GM11168 (cell line): Measurements from ENCODE around the gene FCMR.

Source experiments
- in situ Hi-C: fragments of 300-500 bp; cut with MboI; formaldehyde crosslinking; loops from one replicate; pipeline ENCODE4 v1.12.0; 2022; ENCODE audit warnings: low sequenced_read_pairs; ENCODE audit not compliant: unreplicated experiment

Gene FCMR

DNA sequence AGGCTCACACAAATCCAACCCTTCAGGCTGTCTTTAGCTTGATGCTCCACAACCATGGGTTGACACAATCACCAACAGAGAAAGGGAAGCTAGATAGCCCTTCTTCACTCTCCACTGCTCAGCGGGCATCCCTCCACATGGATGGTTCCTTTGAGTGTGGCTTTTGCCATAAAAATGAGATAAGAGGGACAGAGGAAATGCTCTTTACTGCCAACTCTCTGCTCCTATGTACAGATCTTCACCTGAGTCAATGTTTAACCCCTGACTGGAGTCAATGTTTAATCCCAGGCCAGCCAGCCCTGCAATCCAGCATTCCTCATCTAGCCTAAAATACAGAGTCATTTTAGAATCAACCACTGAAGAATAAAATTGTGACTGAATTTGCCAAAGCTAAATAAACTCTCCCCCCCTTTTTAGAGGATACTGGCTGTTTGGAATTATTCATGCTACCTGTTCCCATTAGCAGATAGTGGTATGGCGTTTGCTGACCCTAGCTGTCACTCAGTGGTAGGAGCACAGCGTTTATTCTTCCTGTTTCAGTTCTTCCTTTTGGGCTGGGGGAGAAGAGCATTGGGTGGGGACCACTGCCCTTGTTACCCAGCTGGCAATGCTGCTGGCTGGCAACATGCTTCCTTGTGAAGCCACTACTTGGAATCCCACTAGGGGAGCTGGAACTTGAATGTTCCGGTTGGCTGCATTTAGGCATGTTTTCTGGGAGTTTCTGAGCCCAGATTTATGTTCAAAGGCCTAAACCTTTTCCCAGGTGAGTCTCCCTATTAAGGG is 29.8 kb upstream of the FCMR start:
- in situ Hi-C loops = no loop called here

GRCh38 chr1:206949641-206950040 is 27.9 kb upstream of the FCMR start:
- in situ Hi-C loops = no loop called here

- in situ Hi-C loops = no loop called here
These were observed 27.5 kb upstream of the FCMR start for GRCh38 chr1:206949208-206949607.

DNA sequence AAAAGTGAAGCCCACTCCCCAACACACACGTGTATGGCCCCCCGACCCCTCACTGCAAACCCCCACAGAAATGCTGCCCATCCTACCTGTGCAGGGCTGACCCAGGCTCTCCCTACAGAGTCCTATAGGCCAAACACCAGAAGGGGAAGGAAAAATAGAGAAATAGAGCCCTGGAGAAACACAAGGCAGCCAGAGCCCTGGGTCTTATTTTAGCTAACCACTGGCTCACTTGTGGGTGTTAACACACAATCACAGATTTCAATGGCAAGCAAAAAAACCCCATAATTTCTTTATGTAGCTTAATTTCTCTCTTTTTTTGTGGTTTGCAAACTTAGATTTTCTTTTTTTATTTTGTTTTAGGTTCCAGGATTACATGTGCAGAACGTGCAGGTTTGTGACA is 25.5 kb upstream of the FCMR start:
- in situ Hi-C loops = no loop called here

DNA sequence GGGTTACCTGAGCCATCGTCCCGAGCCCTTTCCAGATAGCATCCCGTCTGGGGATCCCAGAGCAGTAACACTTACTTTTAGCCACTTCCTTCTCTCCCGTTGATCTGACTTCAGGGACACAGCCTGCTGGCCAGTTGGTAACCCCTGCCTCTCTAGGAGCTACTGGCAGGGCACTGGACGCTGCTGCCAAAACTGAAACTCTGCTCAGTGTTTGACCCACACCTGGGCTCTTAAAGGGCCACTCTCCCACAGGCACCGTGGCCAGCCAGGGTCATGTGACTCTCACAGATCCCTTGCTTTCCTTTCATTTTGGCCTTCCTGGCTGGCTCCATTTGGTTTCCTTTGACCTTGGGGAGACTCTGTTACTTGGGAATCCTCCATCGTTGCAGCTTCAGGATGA is 24.5 kb upstream of the FCMR start, which contains the start of gene PIGR:
TSS of gene PIGR (minus strand) at position 206 of the 400 bp plus-strand sequence. CDS start 5,935 bp downstream, outside the sequence.
- in situ Hi-C loops = no loop called here

- in situ Hi-C loops = no loop called here
These were observed 24.0 kb upstream of the FCMR start for GRCh38 chr1:206945779-206946178.

- in situ Hi-C loops = no loop called here
These were observed 23.0 kb upstream of the FCMR start for GRCh38 chr1:206944703-206945102.

DNA sequence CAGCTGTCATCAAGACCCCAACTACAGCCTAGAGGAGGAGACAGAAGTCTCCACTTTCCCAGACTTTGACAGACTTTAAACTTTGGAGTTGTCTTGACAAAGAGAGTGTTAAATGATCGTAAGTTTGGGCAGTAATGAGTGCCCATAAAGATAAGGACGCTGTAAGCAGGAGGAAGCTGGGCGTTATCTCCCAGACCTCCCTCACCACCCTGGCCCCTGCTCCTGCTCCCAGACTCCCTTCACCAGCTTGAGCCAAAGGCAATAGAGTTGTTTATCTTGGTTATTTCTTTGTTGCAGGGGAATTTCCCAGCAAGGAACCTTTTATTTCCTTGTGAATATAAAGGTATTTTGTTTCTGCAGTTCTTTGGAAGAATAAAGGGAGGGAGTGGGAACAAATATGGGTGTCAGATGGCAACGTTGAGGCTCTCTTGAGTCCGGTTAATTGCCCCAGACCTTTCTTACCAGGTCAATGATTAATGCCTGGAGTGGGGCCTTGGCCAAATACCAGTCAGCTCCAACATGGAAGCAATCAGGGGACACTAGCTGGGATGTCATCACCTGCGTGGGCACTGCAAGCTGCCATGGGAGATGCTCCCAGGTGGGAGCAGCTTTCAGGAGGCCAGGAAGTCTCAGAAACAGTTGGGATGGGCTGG is 20.2 kb upstream of the FCMR start:
- in situ Hi-C loops = no loop called here

GRCh38 chr1:206940588-206940936 is 18.8 kb upstream of the FCMR start:
- in situ Hi-C loops = no loop called here

- in situ Hi-C loops = no loop called here
These were observed 18.3 kb upstream of the FCMR start for GRCh38 chr1:206939841-206940587.

GRCh38 chr1:206939131-206939530 is 17.4 kb upstream of the FCMR start:
- in situ Hi-C loops = no loop called here

DNA sequence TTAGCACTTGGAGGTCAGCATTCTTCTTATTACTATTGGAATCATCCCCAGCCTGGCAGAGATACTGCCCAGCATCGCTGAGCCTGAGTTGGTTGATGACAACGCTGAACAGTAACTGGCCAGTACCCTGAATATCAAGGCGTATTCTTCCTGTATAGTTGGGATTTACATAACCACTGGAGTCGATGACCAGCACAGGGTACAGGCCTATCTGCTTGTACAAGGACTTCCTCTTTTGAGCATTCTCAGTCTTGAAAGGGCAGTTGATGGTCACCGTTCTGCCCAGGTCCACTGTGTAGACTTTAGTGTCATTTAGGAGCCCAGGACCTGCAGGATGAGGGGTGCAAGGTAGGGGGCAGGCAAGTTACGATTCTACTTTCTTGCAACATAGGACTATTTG is 15.7 kb upstream of the FCMR start:
- in situ Hi-C loops = no loop called here

- in situ Hi-C loops = no loop called here
These were observed 13.8 kb upstream of the FCMR start for GRCh38 chr1:206935491-206936067.

- in situ Hi-C loops = no loop called here
These were observed 11.7 kb upstream of the FCMR start for GRCh38 chr1:206933333-206933945.

GRCh38 chr1:206932177-206932576 is 10.4 kb upstream of the FCMR start:
- in situ Hi-C loops = no loop called here

GRCh38 chr1:206931709-206932108 is 10.0 kb upstream of the FCMR start:
- in situ Hi-C loops = no loop called here

DNA sequence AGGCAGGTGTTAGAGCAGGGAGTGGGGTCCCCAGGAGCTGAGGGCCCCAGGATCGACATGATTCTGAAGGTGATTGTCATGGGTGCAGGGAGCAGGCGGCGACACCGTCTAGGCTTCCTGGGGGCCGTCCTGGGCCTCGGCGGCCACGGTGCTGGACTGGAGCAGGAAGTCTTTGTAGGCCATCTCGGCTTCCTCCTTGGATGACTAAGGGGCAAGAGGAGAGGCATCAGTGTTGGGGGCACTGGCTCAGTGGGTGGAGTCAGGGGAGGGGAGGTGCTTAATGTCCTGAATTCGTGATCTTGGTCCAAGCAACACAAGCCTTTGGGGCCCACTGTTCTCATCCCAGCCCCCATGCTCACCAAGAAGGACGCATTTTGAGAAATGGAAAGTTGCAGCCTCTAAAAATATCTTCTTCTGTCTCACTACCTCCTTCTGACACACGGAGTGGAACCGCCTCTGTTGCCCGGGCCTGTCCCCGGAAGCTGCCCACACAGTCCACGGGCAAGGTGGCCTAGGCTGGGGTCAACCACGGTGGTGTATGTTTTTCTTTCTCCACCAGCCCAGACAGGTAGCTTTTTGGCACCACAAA is 8.6 kb upstream of the FCMR start:
- in situ Hi-C loops = no loop called here

- in situ Hi-C loops = no loop called here
These were observed 7.8 kb upstream of the FCMR start for GRCh38 chr1:206929524-206929923.

- in situ Hi-C loops = no loop called here
These were observed 4.5 kb upstream of the FCMR start for GRCh38 chr1:206926286-206926685.

GRCh38 chr1:206925106-206925736 is 3.5 kb upstream of the FCMR start:
- in situ Hi-C loops = no loop called here
